Stromal cell of bone marrow (primary cell): ENCODE measurements around the gene HECTD4.

Experiments
- DNase-seq: peaks from one replicate; pipeline ENCODE4 v3.0.0-alpha.2; 2012; ENCODE audit warnings: low read depth

HECTD4 gene

GRCh38 chr12:112178796-112179195, 203.4 kb downstream of the HECTD4 start:
- no peak for DNase-seq

- DNase-seq: no peak
Observed at GRCh38 chr12:112176321-112177010, 205.8 kb downstream of the HECTD4 start.

GRCh38 chr12:112175361-112176155, 206.7 kb downstream of the HECTD4 start:
- no peak for DNase-seq

GRCh38 chr12:112172556-112173324, 209.5 kb downstream of the HECTD4 start:
- no peak for DNase-seq

GRCh38 chr12:112170971-112171596, 211.1 kb downstream of the HECTD4 start:
- DNase-seq: no peak

- no peak for DNase-seq
Observed at GRCh38 chr12:112170376-112170775, 211.9 kb downstream of the HECTD4 start.

GRCh38 chr12:112169966-112170365, 212.3 kb downstream of the HECTD4 start:
- no peak for DNase-seq

GRCh38 chr12:112169161-112169872, 212.9 kb downstream of the HECTD4 start:
- no peak for DNase-seq

- DNase-seq: no peak
Observed at GRCh38 chr12:112168561-112168971, 213.7 kb downstream of the HECTD4 start.

- DNase-seq: no peak
Observed at GRCh38 chr12:112167718-112168525, 214.3 kb downstream of the HECTD4 start.

GRCh38 chr12:112167031-112167461, 215.2 kb downstream of the HECTD4 start:
- DNase-seq: no peak

GRCh38 chr12:112166051-112167015, 215.9 kb downstream of the HECTD4 start:
- DNase-seq: no peak

GRCh38 chr12:112165624-112166023, 216.6 kb downstream of the HECTD4 start:
- no peak for DNase-seq

GRCh38 chr12:112164011-112164660, 218.1 kb downstream of the HECTD4 start:
- DNase-seq: no peak

- no peak for DNase-seq
Observed at GRCh38 chr12:112163471-112163991, 218.7 kb downstream of the HECTD4 start.

- DNase-seq: no peak
Observed at GRCh38 chr12:112163056-112163455, 219.2 kb downstream of the HECTD4 start.

GRCh38 chr12:112162241-112162790, 219.9 kb downstream of the HECTD4 start:
- no peak for DNase-seq

GRCh38 chr12:112161711-112162110, 220.5 kb downstream of the HECTD4 start:
- DNase-seq: no peak
